PC-9 (cell line): ENCODE data around the gene GALNT1. TPM values are rescaled to one million over a fixed set of nuclear protein-coding genes. Genes with fewer than 3 reads are reported as not detected.

ENCODE experiments used
- BruUV-seq: library from RNA; stranded (reverse); fragments of 400-500 nt; replicated peaks from 2 replicates; lab custom pipeline; 2021; lab: Mats Ljungman, UMichigan
- CTCF ChIA-PET: fragments of 300-600 bp; sonication (Branson Sonifier 250); formaldehyde crosslinking; loops from one replicate; lab custom pipeline; 2022; ENCODE audit warnings: antibody characterized with exemption; lab: Charles Lee
- POLR2A ChIA-PET: fragments of 300-600 bp; sonication (Branson Sonifier 250); formaldehyde crosslinking; loops from one replicate; lab custom pipeline; 2022; ENCODE audit warnings: antibody characterized with exemption; ENCODE audit not compliant: unreplicated experiment; lab: Charles Lee
- DNase-seq, 2 experiments: peaks; one replicate each; pipeline versions ENCODE4 v3.0.0 to v3.0.0-alpha.2; 2015 to 2022; ENCODE audit warnings: mixed read lengths in 1 of 2
- H2AFZ ChIP-seq: fragments of 200-600 bp; sonication (generic); 2 replicates; pipeline ENCODE4 v1.8.1; 2017; ENCODE audit warnings: antibody characterized with exemption
- H3F3A ChIP-seq: fragments of 200-600 bp; sonication (generic); 2 replicates; pipeline ENCODE4 v1.8.1; 2017; ENCODE audit warnings: antibody characterized with exemption, mild to moderate bottlenecking, low read depth; ENCODE audit not compliant: insufficient read depth
- H3K27ac ChIP-seq: fragments of 200-600 bp; sonication (generic); 2 replicates; pipeline ENCODE4 v1.6.1; 2016; ENCODE audit warnings: mixed run types
- H3K27me3 ChIP-seq: fragments of 200-600 bp; sonication (generic); 2 replicates; pipeline ENCODE4 v1.6.1; 2016; ENCODE audit warnings: low read depth, mixed run types; ENCODE audit not compliant: insufficient read depth
- H3K36me3 ChIP-seq: fragments of 200-600 bp; sonication (generic); 2 replicates; pipeline ENCODE4 v1.6.1; 2016; ENCODE audit warnings: low read depth, mixed run types
- H3K4me1 ChIP-seq: fragments of 200-600 bp; sonication (generic); replicated peaks from 2 replicates; pipeline ENCODE4 v1.6.1; 2016; ENCODE audit warnings: mixed run types; ENCODE audit not compliant: insufficient read depth
- H3K4me2 ChIP-seq: fragments of 200-600 bp; sonication (generic); 2 replicates; pipeline ENCODE4 v1.6.1; 2017; ENCODE audit warnings: mixed run types
- H3K4me3 ChIP-seq: fragments of 200-600 bp; sonication (generic); 2 replicates; pipeline ENCODE4 v1.6.1; 2016; ENCODE audit warnings: mixed run types
- H3K79me2 ChIP-seq: fragments of 200-600 bp; sonication (generic); 2 replicates; pipeline ENCODE4 v1.6.1; 2017; ENCODE audit warnings: low read depth, mixed run types
- H3K9me2 ChIP-seq: fragments of 200-600 bp; sonication (generic); 2 replicates; pipeline ENCODE4 v1.8.1; 2017; ENCODE audit warnings: mild to moderate bottlenecking; ENCODE audit not compliant: insufficient read depth
- H3K9me3 ChIP-seq: fragments of 200-600 bp; sonication (generic); 2 replicates; pipeline ENCODE4 v1.8.1; 2016; ENCODE audit warnings: low read depth; ENCODE audit not compliant: insufficient read depth
- H4K20me1 ChIP-seq: fragments of 200-600 bp; sonication (generic); 2 replicates; pipeline ENCODE4 v1.8.1; 2017; ENCODE audit not compliant: insufficient read depth
- EZH2 ChIP-seq: fragments of 200-600 bp; sonication (generic); IDR thresholded peaks from 2 replicates; pipeline ENCODE4 v1.8.0; 2017; ENCODE audit warnings: antibody characterized with exemption, low read depth
- intact Hi-C: fragments of 100-400 bp; cut with micrococcal nuclease; formaldehyde crosslinking; loops from one replicate; pipeline ENCODE4 v1.10.0; 2022; ENCODE audit not compliant: unreplicated experiment
- total RNA-seq: library from RNA; stranded (reverse); gene quantifications from 2 replicates; pipeline ENCODE4 v1.2.3, GENCODE V29; 2021
- TF ChIP-seq, protein P1 (sequence below): fragments of 200-600 bp; sonication (generic); conservative IDR thresholded peaks from 2 replicates; pipeline ENCODE4 v1.6.1; 2017; ENCODE audit warnings: mixed run types, antibody characterized with exemption, mild to moderate bottlenecking, moderate library complexity

Gene GALNT1
- total RNA-seq, 1 experiment from 2014 or later: 88.9 TPM

DNA sequence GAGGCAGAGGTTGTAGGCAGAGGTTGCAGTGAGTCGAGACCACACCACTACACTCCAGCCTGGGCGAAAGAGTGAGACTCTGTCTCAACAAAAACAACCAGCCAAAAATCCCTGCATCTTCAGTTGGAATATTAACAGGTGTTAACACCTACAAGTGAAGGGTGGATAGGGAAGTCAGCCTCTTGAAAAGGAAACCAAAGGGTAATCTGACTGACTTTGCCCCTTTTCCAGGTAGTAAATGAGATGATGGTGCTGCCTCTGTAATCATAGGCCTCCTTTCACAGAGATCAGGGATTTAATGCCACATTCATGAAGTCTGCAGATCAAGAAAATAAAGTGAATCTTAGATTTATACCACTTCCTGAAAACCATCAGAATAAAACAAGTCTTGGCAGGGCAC is 133.6 kb downstream of the GALNT1 start:
- CTCF ChIA-PET: no interaction called here
- H3K79me2 ChIP-seq: no peaks in the 10 kb centered on the region
- no peaks in the 10 kb centered on the region for H3F3A ChIP-seq
- no peaks in the 10 kb centered on the region for H3K27me3 ChIP-seq
- H3K4me2 ChIP-seq: no peak overlapping the region
- H3K4me1 ChIP-seq: no peaks in the 10 kb centered on the region
- 0 out of 2 replicates have a peak, but pooled peaks cover 5% of the 10 kb centered on the region for H3K36me3 ChIP-seq
- H3K9me2 ChIP-seq: no peaks in the 10 kb centered on the region
- POLR2A ChIA-PET: no interaction called here
- no peak overlapping the region for H3K27ac ChIP-seq
- no peak overlapping the region for H3K4me3 ChIP-seq
- DNase-seq: no peak
- no peak overlapping the region for H2AFZ ChIP-seq
- TF ChIP-seq, protein P1, sequence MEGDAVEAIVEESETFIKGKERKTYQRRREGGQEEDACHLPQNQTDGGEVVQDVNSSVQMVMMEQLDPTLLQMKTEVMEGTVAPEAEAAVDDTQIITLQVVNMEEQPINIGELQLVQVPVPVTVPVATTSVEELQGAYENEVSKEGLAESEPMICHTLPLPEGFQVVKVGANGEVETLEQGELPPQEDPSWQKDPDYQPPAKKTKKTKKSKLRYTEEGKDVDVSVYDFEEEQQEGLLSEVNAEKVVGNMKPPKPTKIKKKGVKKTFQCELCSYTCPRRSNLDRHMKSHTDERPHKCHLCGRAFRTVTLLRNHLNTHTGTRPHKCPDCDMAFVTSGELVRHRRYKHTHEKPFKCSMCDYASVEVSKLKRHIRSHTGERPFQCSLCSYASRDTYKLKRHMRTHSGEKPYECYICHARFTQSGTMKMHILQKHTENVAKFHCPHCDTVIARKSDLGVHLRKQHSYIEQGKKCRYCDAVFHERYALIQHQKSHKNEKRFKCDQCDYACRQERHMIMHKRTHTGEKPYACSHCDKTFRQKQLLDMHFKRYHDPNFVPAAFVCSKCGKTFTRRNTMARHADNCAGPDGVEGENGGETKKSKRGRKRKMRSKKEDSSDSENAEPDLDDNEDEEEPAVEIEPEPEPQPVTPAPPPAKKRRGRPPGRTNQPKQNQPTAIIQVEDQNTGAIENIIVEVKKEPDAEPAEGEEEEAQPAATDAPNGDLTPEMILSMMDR: no peak
- no peak for TF ChIP-seq EZH2
- H3K9me3 ChIP-seq: no peaks in the 10 kb centered on the region
- intact Hi-C loops: no loop called here
- BruUV-seq: no TSS peak
- no peaks in the 10 kb centered on the region for H4K20me1 ChIP-seq

DNA sequence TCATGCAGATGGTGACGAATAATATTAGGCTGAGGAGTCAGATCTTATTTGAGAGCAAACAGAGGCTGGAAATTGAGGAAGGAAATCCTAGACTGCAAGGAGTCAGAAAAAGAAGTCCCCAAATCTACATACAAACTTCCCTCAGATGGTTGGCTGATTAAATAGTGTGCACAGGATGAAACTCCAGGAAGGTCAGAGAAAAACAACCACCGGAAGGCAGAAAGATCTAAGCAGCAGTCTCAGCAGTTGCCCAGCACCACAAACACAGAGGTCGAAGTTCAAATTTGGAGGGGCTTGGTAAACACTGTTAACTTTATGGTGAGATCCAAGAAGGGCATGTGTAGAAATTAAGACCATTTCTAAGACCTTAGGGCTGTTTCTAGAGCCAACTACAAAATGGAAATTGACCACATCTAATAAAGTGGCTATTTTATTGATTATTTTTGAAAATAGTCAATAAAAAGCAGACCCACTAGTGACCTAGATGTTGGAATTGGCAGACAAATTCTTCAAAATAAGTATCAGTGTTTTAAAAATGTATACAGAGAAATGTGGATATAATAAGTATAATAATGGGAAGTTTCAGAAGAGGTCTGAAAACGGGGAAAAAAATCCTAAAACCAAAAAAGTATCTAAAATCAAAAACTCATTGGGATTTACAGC is 134.8 kb downstream of the GALNT1 start:
- CTCF ChIA-PET: interaction anchor here (0.7 kb wide), 1 partner anchor 330 kb away, joined by 7 read pairs; no protein-coding TSS in a partner anchor
- BruUV-seq: TSS peak; percentile 18
- no peak for DNase-seq

DNA sequence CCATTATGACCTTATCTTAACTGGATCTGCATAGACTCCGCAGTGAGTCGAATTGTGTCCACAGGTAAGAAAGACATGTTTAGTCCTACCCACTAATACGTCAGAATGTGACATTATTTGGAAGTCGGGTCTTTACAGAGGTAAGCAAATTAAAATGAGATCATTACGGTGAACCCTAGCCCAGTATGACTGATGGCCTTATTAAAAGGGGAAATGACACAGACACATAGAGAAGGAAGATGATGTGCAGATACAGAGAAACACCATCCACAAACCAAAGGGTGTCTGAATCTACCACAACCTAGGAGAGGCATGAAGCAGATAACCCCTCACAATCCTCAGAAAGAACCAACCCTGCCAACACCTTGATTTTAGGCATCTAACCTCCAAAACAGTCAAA is 135.6 kb downstream of the GALNT1 start:
- Histone ChIP-seq H3F3A (no peaks in the 10 kb centered on the region), H3K9me2 (no peaks in the 10 kb centered on the region), H3K4me3 (no peak overlapping the region), H2AFZ (no peak overlapping the region), H3K4me1 (no peaks in the 10 kb centered on the region), H3K9me3 (no peaks in the 10 kb centered on the region), H3K27me3 (no peaks in the 10 kb centered on the region), H3K27ac (no peak overlapping the region), H3K4me2 (no peak overlapping the region), H3K79me2 (no peaks in the 10 kb centered on the region), H3K36me3 (0 out of 2 replicates have a peak, but pooled peaks cover 5% of the 10 kb centered on the region), H4K20me1 (no peaks in the 10 kb centered on the region)
- no peak for DNase-seq
- BruUV-seq: no TSS peak
- ChIA-PET POLR2A (no interaction called here), CTCF (no interaction called here)
- no peak for TF ChIP-seq EZH2
- TF ChIP-seq, protein P1: no peak
- intact Hi-C loops: no loop called here

More for the DNA sequence above, 134.8 kb downstream of the GALNT1 start:
- Histone ChIP-seq H3K36me3 (0 out of 2 replicates have a peak, but pooled peaks cover 5% of the 10 kb centered on the region), H3K9me2 (no peaks in the 10 kb centered on the region), H3K9me3 (no peaks in the 10 kb centered on the region), H2AFZ (no peak overlapping the region), H3K4me2 (no peak overlapping the region), H3K27ac (no peak overlapping the region), H4K20me1 (no peaks in the 10 kb centered on the region), H3K4me3 (no peak overlapping the region), H3K79me2 (no peaks in the 10 kb centered on the region), H3K4me1 (no peaks in the 10 kb centered on the region), H3F3A (no peaks in the 10 kb centered on the region), H3K27me3 (no peaks in the 10 kb centered on the region)
- TF ChIP-seq EZH2: no peak
- TF ChIP-seq, protein P1: no peak
- intact Hi-C loops: no loop called here
- POLR2A ChIA-PET: no interaction called here
